ENCODE data around the gene KDM4B.

- TF ChIP-seq CTCF (conservative IDR thresholded peaks at IDR 0.05 in 1 of 2, IDR thresholded peaks at IDR 0.05 in 1 of 2; ENCODE audit: low read depth in 1 of 2, low read length in 2 of 2) (no peak), EZH2 (IDR thresholded peaks at IDR 0.05; ENCODE audit: low read length, missing control alignments) (no peak)
Observed at GRCh38 chr19:5142725-5143097, 173.8 kb downstream of the KDM4B start.
